A673 (cell line): ENCODE data around the gene DDB1.

Experiments used
- CTCF ChIP-seq: fragments of 300-800, 200-600 bp; sonication (generic); conservative IDR thresholded peaks from 2 replicates; pipeline ENCODE4 v1.5.1; 2017; ENCODE audit warnings: low read depth, mild to moderate bottlenecking, antibody characterized with exemption, low read length, moderate library complexity, mixed read lengths
- EZH2 ChIP-seq: fragments of 200-600 bp; sonication (generic); IDR thresholded peaks from 2 replicates; pipeline ENCODE4 v1.6.1; 2017; ENCODE audit warnings: borderline replicate concordance, low read depth, mild to moderate bottlenecking, mixed read lengths, antibody characterized with exemption, low read length; ENCODE audit not compliant: poor library complexity, severe bottlenecking

GRCh38 chr11:61310749-61311148 is 22.2 kb downstream of the DDB1 start:
- TF ChIP-seq CTCF (no peak), EZH2 (no peak)
